HG02571 (cell line): ENCODE data around the gene SLC12A8.
A peak's percentile ranks its signal among the peaks of the same experiment; 100 is the strongest.

Experiments used
- ATAC-seq: cut with Tn5 transposase; IDR thresholded peaks from one replicate; pipeline ENCODE4 v1.9.1; 2021; ENCODE audit warnings: mild to moderate bottlenecking, moderate library complexity; ENCODE audit not compliant: unreplicated experiment

The SLC12A8 gene

DNA sequence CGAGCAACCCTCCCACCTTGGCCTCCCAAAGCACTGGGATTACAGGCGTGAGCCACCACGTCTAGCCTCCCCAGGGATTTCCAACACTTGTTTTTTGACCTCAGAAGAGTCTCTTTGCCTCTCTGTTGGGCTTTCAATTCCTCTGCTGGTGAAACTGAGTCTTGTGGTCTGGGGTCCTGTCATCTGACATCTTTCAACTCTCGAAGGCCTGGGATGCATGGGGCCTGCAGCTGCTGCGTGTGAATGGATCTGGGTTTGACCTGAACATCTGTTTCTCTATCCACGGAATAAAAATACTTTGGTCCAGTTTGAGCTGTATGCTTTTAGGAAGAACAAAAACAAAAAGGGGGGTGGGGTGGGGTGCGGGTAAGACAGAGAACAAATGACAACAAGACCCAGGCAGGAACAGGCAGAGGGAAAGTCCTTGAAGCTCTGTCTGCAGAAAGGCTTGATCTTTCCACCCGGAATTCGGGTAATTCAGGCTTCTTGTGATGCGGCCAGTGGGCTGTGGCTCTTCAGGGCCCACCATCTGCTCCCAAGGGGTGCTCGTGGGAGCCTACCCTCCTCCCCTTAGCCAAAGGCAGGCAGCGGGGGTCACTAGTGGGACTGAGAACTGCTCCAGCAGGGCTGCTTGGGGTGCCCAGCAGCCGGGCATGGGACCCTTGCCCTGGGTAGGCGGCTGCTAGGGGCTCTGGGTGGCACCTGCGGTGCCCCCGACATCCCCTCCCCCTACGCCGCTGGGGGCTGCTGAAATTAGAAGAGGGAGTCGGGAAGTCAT, 71.5 kb downstream of the SLC12A8 start:
- ATAC-seq: peak; percentile 2

DNA sequence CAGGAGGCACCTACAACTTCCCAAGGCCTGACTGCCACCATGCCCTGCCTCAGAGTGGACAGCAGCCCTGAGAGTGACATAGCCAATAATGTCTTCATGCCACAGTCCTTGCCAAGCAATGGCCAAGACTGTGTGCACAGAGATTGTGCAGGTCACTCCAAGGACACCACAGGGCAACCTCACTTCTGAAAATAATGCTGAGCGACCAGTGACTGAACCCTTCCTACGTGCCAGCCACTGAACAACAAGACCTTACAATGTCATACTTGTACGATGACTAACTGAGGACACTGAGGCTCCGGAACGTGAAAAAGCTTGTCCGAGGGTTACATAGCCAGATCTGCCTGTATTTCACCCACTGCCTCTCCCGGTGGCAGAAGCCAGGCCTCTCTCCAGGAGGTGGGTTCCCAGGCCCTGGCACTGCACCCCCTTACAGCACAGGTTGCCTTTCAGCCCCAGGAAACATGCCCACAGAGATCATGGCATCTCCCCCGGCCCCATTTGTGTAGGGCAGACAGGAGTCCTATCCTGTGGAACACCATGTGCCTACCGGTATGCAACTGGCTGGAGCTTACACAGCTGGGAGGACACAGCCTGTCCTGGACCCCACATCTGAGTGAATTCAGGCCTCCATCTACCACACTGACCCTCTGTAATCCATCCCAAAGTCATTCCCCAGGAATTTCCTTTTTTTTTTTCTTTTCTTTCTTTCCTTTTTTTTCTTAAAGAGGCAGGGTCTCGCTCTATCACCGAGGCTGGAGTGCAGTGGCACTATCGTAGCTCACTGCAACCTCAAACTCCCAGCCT, 72.3 kb downstream of the SLC12A8 start:
- no peak for ATAC-seq

DNA sequence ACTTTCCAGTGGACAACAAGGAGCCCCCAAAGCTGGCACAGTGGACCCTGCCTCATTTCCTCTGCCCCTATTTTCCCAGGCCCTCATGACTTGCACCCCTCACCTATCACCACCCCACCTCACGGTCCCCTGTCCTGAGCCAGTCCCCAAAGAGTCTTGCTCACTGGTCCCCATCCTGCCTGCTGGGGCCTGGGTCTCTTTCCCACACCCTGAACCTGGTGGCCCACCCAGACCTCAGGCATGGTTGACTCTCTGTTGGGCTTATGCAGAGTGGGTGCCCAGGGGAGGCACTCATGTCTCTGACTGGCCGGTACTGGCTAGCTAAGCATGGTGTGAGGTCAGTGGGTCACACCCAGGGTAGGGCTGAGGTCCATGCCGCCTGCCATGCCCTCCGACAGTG, 73.2 kb downstream of the SLC12A8 start:
- no peak for ATAC-seq

DNA sequence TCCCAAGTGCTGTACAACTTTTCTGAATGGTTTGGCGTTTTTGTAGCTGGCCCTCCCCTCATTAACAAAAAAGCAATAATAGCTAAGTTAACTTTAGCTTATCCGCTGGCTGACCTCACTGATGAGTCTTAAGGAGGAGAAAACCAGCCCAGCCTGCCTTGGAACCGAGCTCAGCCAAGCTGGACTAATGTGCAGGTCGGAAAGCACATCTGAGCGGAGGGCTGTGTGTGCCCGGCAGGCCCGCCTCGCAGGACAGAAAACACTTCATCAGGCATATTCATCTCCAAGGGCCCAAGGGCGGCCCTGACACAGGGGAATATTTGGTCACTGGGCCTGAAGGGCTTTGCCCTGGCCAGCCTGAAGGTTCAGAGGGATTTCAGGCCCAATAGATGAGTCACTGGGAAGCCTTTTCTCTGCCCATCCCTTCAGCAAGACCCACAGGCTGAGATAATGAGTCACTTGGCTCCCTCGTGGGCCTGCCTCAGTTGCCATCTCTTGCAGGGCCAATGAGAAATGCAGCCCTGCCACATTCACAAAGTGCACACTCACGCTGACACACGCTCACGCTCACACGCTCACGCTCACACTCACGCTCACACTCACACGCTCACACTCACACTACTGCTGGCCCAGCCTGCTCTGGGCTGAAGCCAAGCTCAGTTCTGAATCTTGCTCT, 75.1 kb downstream of the SLC12A8 start:
- ATAC-seq: no peak

DNA sequence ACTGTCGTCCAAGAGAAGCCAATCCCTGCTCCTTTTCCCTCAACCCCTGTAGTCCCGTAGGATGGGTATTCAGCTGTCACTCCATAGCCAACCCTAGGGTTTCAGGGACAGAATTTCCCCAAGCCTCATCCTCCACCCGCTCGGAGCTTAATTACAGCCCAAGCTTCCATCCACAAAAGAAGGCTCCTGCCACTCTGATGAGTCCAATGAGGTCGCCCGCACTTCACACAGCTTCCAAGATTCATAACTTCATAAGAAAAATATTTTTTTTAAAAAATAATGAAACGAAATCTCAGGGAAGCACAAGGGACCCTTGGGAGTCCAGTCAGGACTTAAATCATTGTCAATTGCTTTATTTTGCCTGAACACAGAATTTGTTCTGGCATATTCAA, 75.6 kb downstream of the SLC12A8 start:
- ATAC-seq: no peak

DNA sequence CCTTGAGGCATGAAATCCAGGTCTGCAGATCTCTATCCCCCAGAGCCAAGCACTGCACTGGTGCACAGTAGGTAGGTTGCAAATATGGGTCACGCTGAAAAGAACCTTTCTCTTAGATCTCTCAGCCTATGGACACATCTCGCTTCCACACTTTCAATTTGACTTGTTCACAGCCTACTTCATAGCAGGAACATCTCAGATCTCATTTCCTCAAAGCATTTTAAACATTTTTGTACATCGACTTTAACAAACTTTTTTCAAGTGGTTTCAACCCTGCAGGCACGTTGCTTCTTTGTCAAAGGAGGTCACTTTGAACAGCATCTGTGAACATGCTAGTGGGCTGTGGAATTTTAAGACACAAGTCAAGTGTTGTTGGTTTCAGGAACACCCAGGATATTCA, 76.0 kb downstream of the SLC12A8 start:
- no peak for ATAC-seq

DNA sequence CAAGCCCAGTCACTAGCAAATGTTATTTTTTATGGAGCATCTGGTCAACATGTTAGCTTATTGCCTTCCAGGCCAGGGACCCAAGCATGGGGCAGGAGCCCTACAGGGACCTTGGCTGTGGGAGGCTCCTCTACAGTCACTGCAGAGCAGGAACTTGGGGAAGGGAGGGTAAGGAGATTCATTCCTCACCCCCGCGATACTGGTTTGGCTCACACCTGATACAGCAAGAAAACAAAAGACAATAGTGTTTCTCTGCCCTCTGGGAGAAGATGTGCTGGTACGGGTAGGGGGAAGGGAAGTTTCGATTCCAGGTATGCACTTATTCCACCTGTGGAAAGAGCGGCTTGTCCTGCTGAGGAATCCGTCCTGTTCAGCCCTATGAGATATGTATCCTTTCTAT, 77.6 kb downstream of the SLC12A8 start:
- no peak for ATAC-seq

DNA sequence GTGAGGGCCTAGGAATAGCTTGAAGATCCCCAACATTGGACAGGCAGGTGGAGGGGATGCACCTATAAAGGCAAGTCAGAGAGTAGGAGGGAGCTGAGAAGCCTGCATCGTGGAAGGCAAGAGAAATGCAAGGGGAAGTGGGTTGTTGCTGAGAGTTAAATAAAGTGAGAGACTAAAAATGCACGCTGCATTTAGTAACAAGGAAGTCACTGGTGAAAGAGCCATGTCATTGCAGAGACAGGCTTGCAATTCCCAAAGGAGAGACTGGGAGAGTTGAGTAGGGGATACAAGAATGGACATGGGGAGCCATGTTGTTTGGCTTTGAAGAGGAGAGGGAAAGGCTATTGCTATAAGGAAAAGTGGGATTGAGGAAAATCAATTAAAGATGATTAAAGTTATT, 79.7 kb downstream of the SLC12A8 start:
- ATAC-seq: no peak

DNA sequence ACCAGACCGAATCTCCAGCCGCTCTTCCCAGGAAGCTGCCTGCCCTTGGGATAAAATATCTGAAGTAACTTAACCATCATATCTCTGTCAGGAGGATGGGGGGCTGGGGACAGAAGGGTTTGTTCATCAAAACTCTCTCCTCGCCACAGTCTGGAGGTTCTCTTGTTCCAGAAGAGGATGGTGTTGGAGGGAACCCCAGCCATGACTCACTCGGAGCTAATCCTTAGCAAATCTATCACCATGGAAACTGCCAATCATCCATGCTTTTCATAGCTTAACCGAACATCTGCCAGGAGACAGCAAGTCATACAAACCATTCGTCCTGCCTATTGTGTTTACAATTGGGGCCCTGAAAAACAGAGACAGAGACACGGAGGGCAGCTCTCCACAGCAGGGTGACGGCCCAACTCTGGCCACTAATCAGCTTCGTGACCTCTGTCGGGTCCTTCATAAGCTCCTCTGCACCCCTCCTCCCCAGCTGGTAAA, 83.0 kb downstream of the SLC12A8 start:
- no peak for ATAC-seq

DNA sequence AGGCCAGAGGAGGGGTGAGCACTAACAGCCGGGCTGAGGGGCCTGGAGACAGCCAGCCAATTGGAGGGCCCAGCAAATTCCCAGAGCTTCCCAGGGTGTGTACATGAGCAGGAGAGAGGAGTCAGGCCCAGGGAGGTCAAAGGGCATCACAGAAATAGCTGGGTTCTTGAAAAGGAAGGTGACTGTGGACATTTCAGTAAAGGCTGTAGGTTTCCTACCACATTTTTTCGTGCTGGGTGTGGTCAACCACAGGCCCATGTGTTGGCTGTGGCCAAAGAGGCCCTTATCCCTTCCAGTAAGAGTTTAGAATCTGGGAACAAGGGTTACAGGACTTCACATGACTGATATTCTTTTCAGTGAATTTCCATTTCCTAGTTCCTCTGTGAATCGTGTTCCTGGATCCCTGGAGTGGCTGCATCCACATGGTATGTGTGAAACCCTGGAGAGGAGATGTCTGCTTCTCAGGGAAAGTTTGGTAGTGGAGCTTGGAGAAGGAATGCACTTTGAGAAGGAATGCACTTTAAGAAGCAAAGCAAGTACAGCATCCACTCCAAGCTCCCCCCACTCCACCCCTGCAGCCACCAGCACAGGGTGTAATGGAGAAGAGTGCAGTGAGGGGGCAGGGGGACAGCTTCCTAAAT, 83.6 kb downstream of the SLC12A8 start:
- no peak for ATAC-seq

DNA sequence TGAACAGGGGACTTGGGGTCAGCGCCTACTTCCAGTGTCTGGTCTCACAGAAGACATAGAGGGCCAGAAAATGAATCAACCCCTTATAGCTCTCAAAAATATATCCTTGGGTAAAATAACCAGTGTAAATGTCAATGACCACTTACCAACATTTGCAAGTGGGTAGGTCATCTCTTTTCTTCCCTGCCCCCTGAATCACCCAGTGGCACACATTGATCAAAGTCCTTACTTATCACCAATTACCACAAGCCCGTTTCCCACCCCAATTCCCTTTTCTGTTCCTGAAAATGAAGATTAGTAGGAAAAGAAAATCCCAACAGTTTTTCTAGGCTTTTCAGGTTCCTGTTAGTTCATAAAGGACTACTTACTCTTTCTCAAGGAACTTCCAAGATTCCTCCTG, 86.2 kb downstream of the SLC12A8 start:
- no peak for ATAC-seq

DNA sequence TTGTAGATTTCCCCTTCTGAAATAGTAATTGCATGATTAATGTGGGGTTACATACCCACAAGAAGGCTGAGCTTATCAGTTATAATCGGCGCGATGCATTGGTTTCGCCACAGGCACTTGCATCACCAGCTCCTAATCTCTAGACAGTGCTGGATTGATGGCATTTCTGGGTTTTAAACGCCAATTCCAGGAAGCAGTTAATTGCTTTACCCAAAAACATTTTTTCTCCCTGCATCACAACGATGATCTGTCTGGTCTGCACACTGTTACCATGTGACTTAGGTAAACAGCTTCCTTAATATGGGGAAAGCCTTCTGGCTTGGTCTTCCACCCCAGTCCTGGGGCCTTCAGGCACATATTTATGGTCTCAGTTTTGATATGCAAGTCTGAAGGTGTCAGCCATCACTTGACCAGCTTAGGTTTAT, 86.7 kb downstream of the SLC12A8 start:
- ATAC-seq: no peak

DNA sequence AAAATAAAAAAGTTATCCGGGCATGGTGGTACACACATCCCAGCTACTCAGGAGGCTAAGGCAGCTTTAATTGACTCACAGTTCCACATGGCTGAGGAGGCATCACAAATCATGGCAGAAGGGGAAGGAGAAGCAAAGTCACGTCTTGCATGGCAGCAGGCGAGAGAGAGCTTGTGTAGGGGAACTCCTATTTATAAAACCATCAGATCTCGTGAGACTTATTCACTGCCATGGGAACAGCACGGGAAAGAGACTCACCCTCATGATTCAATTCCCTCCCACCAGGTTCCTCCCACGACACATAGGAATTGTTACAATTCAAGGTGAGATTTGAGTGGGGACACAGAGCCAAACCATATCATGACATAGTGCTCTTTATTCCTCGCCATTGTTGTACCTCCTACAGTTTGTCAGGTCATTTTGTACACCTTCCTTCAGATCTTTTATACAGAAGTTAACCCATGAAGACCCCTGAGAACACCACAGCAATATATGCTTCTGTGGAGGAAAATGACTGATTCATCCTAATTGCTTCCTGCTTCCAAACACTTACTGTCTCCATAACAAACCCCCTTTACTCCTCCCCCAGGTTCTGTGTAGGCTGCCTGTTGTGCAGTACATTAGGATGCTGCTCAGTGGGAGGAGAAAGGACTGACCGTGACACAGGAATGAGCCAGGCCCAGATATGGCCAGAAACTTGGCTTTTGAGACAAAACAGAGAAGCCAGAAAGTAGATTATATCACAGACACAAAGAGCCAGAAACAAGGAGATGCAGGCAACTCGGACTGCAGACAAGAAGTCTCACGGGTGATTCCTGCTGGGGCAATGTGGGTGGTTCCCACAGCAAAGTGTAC, 88.9 kb downstream of the SLC12A8 start:
- no peak for ATAC-seq

DNA sequence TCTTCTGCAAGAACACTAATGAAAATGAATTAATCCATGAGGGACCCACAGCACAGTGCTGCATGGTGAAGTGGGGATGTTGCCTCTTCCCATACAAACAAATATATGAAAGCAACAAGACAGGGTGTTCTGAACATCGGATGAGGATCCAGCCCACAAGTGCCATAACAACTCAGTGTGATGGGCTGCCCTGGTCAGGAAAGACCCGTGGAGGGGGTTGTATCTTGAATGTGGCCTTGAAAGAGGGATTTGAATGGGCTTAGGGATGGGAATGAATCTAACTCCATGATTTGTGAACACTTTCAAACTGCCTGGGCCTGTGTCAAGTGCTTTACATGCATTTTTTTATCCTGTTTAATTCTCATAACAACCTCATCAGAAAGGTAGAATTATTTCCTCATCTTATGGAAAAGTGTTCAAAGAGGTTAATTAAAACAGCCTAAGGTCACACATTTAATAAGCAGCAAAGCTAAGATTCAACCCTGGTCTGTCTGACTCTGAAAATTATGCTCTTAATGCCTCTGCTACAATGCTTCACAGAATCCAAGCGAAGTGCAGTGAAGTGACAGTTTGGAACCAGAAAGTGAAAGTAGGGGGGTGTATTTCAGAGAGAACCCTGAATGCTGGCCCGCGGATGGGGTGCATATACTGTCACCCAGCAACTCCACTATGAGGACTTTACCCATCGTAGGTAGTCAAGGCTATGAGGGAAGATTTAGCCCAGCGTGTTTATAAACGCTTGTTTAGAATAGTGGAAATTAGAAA, 91.1 kb downstream of the SLC12A8 start:
- no peak for ATAC-seq

DNA sequence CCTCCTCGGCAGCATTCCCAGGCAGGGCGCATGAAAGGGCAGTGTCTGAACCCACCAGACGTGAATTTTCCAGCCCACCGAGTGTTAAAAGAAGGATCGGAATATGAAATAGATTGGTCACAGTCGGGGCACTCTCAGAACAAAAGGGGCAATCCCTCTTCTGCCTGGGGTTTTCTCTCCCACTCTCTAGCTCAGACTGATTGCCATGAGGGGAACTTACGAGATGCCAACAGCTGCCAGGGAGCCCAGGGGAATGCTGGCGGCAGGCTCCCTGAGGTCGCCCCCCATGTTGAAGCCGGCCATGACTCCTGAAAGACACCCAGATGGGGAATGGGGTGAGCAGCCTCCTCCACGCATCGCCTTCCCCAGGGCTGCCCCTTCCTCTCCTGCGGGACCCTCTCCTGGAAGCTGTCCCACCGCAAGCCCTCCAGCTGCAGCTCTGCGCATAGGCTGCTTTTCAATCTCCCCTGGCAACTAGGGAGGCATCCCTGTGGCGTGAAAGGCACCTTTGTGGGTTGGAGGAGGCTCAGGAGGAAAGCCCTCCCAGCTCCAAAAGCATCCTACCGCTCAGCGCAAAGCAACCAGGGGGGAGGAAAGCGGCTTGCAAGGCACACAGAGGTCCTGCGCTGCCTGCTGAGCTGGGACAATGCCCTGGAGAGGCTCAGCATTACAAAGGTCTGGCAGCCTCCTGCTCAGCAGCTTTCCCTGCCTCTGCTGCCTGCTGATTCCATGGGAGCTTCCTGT, 92.0 kb downstream of the SLC12A8 start:
- ATAC-seq: no peak

DNA sequence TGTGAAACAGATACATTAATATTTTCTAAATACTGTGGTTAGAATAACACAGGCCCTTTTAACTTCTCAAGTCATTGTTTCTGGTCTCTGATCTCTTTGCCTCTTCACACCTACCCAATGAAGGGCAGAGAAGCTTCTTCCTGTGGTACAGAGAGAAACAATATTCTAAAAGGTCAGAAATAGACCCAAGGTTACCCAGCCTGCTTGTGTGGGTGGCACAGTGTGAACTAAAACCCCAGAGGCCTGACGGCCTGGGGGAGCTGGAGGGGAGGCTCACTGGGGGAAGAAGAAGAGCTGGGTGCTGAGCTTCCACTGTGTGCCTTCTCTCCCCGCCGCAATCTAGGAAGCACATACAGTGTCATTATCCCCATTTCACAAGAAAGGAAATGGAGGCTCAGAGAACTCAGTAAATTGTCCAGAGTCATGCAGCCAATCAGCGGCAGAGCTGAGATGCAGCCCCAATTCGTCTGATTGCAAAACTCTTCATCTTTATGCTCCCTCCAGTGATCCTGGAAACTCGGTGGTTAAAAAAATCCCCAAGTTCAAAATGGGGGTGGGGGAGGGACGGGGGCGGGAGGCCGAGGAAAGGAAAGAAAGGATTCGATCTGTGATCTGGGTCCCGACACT, 92.7 kb downstream of the SLC12A8 start:
- peak; percentile 66 for ATAC-seq

DNA sequence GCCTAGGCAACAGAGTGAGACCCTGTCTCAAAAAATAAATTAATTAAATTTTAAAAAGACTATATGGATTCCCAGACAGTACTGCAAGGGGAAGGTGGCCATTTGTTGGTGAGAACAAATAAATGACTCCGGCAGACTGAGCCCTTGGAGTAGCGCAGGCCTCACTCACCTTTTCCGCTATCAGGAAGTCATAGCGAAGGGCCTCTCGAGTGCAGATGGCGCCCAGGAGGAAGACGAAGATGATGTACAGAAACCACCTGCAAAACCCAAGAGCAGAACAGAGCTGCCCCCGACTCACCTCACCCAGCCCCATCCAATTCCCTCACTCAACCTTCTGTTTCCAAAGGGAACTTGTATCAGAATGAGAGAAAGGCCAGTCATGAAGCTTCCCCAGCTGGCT, 93.9 kb downstream of the SLC12A8 start:
- no peak for ATAC-seq

DNA sequence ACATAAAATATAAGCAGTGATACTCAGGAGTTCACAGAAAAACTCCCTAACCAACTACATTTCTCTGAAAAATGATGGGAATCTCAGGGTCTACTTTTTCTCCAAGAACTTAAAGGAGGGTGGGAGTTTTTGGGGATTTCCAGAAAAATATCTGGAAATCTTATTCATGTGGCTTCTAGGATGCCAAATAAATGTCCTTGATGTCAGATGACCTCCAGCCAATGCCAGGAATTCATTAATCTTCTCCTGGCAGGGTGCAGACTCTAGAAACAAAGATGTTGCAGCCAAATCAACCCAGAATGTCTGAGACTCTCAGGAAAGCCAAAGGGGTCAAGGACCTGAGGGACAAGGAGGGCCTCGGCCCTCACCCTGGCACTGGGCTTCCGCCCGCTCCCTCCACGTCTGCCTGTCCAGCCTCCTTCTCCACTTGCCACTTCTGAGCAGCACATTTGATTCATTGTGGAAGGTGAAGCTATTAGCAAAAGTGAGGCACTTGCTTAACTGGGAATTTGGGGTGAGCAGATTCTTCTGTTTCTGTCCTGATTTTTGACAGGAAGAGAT, 94.8 kb downstream of the SLC12A8 start:
- ATAC-seq: no peak
